ENCODE measurements around the gene OIT3.

OIT3 gene

DNA sequence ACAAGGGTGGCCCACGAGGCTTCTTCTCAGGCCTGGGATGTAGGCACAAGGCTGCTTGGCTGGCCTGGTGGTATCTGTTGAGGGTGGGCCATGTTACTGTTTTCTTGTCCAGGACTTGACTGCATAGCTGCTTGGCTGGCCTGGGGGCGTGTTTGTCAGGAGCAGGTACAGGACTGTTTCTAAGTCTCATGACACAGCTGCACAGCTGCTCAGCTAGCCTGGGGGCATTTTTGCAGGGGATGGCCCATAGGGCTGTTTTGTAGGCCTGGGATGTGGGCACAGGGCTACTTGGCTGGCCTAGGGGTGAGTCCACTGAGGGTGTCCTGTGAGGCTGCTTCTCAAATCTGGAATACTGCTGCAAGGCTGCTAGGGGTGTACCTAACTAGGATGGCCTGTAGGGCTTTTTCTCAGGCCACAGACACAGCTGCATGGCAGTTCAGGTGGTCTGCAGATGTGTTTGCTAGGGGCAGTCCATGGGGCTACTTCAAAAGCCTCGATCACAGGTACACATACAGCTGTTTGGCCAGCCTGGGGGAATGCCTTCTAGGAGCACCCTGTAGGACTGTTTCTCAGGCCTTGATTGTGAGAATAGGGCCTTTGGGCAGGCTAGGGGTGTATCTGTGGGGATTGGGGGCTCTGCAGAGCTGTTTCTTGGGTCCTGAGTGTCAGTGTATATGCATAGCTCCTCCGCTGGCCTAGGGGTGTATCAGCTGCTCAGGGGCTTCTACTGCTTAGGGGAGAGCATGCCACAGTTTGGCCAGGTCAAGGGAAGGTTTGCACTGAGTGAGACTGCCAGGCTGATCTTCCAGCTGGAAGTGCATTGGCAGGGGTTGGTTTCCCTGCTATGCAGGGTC is 87.7 kb downstream of the OIT3 start:
- Mint-ChIP-seq H3K36me3 (ENCODE audit: low read depth) (peaks cover 13% of the 10 kb centered on the region), H3K9me3 (peaks cover 47% of the 10 kb centered on the region), H3K4me1 (no peaks in the 10 kb centered on the region), H3K27ac (no peak overlapping the region), H3K4me3 (no peak overlapping the region), H3K27me3 (ENCODE audit: low read depth, poor library complexity) (peaks cover 13% of the 10 kb centered on the region)
- TF ChIP-seq, protein P1, sequence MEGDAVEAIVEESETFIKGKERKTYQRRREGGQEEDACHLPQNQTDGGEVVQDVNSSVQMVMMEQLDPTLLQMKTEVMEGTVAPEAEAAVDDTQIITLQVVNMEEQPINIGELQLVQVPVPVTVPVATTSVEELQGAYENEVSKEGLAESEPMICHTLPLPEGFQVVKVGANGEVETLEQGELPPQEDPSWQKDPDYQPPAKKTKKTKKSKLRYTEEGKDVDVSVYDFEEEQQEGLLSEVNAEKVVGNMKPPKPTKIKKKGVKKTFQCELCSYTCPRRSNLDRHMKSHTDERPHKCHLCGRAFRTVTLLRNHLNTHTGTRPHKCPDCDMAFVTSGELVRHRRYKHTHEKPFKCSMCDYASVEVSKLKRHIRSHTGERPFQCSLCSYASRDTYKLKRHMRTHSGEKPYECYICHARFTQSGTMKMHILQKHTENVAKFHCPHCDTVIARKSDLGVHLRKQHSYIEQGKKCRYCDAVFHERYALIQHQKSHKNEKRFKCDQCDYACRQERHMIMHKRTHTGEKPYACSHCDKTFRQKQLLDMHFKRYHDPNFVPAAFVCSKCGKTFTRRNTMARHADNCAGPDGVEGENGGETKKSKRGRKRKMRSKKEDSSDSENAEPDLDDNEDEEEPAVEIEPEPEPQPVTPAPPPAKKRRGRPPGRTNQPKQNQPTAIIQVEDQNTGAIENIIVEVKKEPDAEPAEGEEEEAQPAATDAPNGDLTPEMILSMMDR (IDR thresholded peaks at IDR 0.05), result no peak
- DNase-seq, result no peak

DNA sequence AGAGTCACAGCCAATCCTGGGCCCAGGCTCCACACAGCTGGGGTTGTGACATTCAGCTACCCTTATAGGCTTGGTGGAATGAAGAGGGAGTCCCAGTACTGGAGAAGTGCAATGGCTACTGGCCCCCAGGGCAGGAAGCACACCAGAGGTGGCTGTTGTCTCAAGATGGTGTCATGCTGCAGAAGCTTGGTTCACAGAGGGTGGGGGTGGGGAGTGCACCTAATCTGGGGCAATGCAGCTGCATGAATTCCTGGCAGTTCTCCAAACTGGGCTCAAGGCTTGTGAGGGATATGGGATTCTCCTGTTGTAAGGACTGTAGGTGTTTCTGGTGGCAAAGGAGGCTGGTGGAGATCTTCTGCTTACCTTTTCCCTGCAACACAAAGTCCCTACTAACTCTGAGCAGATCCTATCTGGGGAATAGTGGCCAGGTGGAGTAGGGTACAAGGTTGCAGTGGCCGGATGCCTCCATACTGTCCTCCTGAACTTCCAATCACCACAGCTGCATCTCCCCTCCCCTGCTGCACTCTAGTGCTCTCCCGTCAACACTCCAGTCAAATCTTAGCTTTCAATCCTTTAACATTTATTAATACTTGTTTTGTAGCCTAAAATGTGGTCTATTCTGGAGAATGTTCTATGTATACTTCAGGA is 88.5 kb downstream of the OIT3 start:
- H3K27ac Mint-ChIP-seq, result no peak overlapping the region
- peaks cover 11% of the 10 kb centered on the region for H3K36me3 Mint-ChIP-seq (ENCODE audit: low read depth)
- DNase-seq, result no peak
- TF ChIP-seq, protein P1 (IDR thresholded peaks at IDR 0.05), result no peak
- H3K27me3 Mint-ChIP-seq (ENCODE audit: low read depth, poor library complexity), result peaks cover 12% of the 10 kb centered on the region
- peaks cover 39% of the 10 kb centered on the region for H3K9me3 Mint-ChIP-seq
- H3K4me1 Mint-ChIP-seq, result no peaks in the 10 kb centered on the region
- H3K4me3 Mint-ChIP-seq, result no peak overlapping the region

Data from nephron progenitor cell (in vitro differentiated cells).